Stimulated activated CD4-positive, alpha-beta T cell treated with anti-CD3 and anti-CD28 coated beads, Interleukin-4, amount 100 ng/mL, for 1 hour (primary cell): ENCODE results near the gene TSPAN10.
"Not testable (repeated sequence)": the region's sequence is repeated elsewhere in the genome, so short reads cannot be mapped to it uniquely, and the experiment has no call there.

Source experiments
- DNase-seq: peaks from one replicate; pipeline ENCODE4 v3.0.0-alpha.2; 2020

Gene TSPAN10

GRCh38 chr17:81636505-81637288 is at the start of gene TSPAN10, which contains the start of gene NPLOC4:
TSPAN10 (plus strand) TSS chr17:81637196; CDS start chr17:81642413, 5,217 bp downstream.
NPLOC4 (minus strand) TSS chr17:81637112; CDS start chr17:81636930, 182 bp downstream.
- peak; percentile 86 for DNase-seq

DNA sequence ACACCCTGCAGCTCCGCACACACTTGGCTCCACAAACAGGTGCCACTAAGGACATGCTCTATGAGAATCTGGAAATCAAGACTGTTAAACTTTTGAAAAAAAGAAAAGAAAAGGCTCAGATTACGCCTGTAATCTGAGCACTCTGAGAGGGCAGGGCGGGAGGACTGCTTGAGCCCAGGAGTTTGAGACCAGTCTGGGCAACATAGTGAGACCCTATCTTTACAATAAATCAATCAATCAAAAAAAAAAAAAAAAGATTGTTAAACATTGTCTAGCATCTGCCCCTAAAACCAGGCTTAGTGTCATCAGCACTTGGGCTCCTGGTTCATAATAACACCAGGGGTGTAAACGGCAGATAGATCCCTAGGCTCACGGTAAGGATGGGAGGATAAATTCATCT is 47.4 kb upstream of the TSPAN10 start:
- no peak for DNase-seq

DNA sequence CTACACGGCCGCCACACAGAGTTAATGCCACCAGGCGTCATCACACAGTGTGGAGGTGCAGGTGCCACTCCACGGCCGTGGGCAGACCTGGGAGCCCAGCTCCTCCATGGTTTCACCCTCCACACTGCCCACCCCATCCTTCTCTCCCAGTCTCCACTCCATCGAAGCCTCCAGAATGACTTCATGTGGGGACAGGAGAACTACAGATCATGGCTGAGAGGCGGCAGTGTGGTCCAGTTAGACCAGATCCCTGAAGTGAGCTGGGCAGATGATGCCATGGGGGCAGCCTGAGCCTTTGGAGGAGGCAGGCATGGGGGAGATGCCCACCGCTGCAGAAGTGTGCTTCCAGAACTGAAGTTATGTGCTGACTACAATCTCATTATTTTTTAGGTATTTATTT is 46.9 kb upstream of the TSPAN10 start:
- DNase-seq, result no peak

DNA sequence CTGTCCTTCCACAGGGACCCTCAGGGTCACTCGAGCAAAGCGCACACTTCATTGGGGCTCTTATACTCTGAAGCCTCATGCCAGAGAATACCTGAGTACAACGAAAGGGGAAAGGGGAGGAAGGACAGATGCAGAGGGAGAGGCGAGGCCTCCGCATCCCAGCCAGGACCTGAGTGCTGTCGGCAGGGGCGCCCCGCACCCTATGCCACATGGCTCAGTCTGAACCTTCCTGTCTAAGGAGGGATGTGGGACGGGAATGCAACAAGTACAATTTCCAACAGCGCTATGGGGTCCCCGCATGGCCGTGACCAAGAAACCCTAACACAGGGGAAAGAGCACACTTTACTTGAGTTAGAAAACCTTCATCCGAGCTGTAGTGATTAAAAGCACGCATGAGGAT is 45.0 kb upstream of the TSPAN10 start:
- no peak for DNase-seq

GRCh38 chr17:81593105-81593871 is 43.7 kb upstream of the TSPAN10 start:
- no peak for DNase-seq

DNA sequence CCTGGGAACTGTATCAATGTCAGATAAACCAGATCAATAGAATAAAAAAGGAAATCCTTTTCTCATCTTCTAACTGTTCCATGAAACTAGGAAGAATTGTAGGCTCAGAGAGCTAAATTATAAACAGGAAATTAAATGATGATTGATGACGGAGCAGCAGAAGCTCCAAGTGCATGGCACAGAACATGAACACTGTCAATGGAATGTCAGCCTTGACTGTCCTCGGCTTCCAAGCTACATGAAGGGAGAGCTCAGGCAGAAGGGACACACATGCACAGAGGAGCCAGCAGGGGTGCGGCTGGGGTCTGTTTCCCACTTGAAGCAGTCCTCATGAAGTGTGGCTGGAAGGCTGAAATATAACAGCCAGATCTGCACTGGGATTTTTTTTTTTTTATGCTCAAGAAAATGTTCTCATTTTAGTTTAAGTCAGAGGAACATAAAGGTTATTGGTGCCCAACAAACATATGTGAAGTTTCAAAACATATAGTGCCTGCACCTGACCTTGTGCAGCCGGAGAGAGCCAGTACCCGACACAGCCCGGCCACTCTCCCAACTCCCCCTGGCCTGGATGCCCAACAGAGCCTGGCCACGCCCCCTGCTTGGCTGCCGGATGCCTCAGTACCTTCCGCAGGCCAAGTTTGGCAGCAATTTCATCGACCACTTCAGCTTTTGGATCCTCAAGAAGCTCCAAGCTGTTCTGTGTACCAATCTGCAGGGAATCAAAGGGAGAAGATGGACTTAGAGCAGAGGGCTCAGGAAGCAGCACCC is 37.1 kb upstream of the TSPAN10 start:
- no peak for DNase-seq

GRCh38 chr17:81601525-81602120 is 35.4 kb upstream of the TSPAN10 start:
- DNase-seq, result no peak

DNA sequence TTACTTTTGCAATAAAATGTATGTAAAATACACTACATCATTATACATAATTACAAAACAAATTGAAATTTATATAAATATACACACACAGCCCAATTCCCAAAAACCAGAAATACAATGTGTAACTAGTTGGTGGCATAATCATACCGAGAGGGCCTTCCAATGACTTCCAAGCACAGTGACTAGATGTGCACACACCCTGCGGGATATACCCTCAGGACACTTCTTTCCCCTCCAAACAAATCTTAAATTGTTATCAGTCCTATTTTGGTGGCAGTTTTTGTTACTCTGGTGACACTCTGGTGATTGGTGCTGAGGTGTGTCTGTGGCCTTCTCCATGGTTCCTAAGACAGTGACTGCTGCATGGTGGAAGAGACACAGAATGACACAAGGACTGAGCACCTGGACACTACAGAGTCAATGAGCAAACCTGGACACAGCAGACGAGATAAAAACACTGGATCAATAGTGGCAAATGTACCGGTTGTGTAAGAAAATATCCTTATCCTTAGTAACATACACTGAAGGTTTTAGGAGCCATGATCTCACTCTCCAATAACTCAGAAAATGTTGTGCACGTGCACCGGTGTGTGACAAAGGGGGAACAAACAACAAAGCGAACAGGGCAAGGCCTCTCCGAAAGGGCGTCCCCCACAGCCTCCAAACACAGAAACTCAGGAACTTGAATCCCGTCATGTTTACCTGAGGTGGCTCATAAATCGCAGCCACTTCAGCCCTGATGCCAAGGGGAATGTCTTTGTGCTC is 33.0 kb upstream of the TSPAN10 start:
- DNase-seq, result no peak

DNA sequence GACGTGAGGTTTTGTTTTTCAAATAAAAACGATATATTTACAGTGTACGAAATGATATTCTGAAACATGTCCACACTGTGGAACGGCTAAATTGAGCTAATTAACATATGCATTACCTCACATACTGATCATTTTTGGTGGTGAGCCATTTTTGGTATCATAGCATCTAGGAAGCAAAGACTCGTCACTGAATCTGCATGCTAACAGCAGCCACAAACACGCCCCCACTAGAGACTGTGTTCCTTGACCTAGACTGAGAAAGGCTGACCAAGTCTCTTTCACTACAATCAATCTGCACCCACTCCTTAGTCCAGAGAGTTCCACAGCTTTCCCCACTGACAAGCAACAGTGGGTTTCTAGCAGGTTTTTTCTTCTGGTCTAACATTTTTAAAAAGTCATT is 29.6 kb upstream of the TSPAN10 start:
- no peak for DNase-seq

DNA sequence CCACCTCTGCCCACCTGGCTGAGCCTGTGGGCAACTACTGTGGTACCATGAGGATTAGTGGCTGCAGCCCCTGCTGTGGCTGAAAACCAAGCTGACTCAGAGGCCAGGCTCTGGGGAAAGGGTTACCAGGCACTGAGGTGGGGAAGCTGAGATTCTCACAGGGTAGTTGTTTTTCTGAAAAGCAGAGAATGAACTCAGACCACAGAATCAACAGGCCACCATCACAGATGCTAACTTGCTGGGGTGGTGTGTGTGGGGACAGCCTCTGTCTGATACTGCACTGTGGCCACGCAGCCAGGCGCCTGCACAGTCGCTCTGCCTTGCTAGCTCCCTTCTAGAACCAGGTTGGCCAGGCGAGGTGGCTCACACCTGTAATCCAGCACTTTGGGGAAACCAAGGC is 28.9 kb upstream of the TSPAN10 start:
- DNase-seq, result no peak

DNA sequence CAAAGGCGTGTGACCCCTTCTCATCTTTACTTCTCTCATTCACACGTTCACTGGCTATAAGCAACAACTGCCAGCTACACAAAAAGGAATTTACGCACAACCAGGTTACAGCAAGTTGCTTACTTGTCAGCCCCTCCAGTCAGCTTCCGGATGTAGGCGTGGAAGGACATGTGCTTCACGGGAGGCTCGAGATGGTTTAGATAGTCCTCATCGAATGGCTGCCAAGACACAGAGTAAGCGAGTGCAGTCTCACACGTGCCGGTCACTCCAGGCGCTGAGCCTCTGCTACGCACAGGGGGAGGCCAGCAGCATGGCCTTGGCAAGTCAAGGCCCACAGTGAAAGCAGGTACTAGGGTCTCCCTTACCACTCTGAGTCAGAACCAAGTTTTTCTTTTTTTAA is 28.4 kb upstream of the TSPAN10 start:
- DNase-seq, result no peak

DNA sequence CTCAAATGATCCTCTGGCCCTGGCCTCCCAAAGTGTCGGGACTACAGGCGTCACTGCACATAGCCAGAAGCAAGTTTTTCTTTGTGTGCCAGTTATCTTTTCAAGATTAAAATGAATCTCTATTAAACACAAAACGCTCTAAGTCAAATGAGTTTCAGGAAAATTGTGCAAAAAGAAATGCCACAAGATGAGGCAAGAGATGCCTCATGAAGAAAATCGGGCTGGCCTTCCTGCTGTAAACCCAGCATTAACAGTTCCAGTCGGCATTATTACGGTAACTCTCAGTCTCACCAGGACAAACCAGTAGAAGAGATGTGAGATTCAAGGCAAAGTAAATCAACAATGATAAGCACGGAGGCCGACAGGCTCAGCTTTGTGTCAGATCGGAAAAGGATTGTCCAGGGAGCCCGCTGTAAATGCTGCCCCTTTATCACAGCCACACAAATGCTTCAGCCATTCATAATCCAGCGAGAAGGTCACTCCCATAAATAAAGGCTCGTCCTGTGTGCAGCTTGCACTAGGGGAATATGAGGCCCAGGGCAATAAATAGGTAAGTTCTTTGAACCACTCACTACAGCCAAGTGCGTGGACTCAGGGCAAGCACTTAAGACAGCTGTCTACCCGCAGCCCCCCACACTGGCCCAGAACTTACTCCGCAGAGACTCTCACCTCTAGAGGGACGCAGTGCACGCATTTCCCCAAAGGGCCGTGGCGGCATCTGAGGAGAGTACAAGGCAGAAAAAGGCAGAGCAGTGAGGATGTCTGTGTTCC is 27.3 kb upstream of the TSPAN10 start:
- no peak for DNase-seq

- no peak for DNase-seq
Measured at GRCh38 chr17:81612172-81612970, 24.6 kb upstream of the TSPAN10 start.

- no peak for DNase-seq
Measured at GRCh38 chr17:81615401-81615930, 21.5 kb upstream of the TSPAN10 start.

- DNase-seq, result no peak
Measured at GRCh38 chr17:81616877-81617276, 20.1 kb upstream of the TSPAN10 start.

DNA sequence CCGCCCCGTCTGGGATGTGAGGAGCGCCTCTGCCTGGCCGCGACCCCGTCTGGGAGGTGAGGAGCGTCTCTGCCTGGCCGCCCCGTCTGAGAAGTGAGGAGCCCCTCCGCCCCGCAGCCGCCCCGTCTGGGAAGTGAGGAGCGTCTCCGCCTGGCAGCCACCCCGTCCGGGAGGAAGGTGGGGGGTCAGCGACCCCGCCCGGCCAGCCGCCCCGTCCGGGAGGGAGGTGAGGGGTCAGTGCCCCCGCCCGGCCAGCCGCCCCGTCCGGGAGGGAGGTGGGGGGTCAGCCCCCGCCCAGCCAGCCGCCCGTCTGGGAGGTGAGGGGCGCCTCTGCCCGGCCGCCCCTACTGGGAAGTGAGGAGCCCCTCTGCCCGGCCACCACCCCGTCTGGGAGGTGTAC is 18.7 kb upstream of the TSPAN10 start:
- not testable (repeated sequence) for DNase-seq

DNA sequence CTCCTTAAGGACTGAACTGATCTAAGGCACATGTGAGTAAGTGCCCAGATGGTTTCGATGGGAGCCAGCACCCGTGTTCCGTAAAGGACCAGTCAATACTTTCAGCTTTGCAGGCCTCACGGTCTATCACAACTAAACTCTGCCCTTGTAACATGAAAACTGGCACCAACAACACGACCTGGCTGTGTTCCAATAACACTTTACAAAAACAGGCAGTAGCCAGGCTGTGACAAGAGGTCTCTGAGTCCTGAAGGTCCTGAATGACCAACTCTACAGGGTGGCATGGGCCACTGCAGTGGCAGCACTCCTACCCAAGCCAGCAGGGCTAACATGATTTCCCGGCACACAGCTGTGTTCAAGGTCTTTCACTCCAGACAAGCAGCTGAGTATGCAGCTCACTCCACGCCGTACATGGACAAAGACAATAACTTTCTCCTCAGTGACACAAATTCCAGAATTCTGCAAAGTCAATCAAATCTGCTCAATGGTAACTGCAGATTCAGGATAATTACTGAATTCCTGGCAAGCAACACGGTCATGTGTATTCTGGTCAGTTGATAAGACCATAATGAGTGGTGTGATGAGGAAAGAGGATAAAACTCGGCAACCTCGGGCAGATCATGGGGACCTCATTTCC is 15.4 kb upstream of the TSPAN10 start:
- no peak for DNase-seq

DNA sequence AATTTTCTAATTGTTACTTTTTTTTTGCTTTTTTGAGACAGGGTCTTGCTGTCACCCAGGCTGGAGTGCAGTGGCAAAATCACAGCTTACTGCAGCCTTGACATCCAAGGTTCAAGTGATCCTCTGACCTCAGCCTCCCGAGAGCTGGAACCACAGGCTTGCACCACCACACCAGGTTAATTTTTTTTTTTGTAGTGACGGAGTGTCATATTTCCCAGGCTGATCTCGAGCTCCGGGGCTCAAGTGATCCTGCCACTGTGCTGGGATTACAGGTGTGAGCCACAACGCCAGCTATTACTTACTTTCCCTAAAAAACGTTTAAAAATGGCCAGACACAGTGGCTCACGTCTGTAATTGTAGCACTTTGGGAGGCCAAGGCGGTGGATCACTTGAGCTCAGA is 6.7 kb upstream of the TSPAN10 start:
- no peak for DNase-seq

DNA sequence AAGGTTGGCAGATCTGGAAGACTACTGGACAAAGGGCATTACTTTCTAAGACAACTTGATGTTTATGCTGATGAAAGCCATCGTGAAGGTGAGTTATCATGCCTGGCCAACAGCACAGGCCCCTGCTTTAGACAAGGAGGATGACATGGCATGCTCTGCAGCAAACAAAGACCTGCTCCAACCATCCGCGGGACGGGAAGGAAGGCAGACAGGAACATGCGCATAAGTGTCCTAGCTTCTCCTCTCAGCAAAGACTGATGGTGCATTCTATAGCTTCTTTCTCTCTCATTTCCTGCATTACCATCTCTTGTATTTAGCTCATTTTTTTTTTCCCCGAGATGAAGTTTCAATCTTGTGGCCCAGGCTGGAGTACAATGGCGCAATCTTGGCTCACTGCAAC is 5.5 kb upstream of the TSPAN10 start:
- no peak for DNase-seq

- no peak for DNase-seq
Measured at GRCh38 chr17:81635431-81635830, 1.6 kb upstream of the TSPAN10 start.
